ENCODE data around the gene MLLT11. TPM values are rescaled to one million over a fixed set of nuclear protein-coding genes. Genes with fewer than 3 reads are reported as not detected.
A peak's percentile ranks its signal among the peaks of the same experiment; 100 is the strongest.

Gene MLLT11
- total RNA-seq, 3 donors from 2014 or later = 0.09 to 5.4 (median 0.65) TPM

GRCh38 chr1:151065089-151065645 is 5.0 kb downstream of the MLLT11 start:
- ATAC-seq = no peak
- H3K9me3 ChIP-seq = no peaks in the 10 kb centered on the region
- no peaks in the 10 kb centered on the region for H3K36me3 ChIP-seq (ENCODE audit: low read depth)
- DNase-seq = no peak
- no peak for TF ChIP-seq CTCF (IDR thresholded peaks at IDR 0.05)
- H3K4me3 ChIP-seq = no peak overlapping the region
- H3K4me1 ChIP-seq (ENCODE audit: low read depth) = no peaks in the 10 kb centered on the region
- intact Hi-C loops (cut with DNase I, micrococcal nuclease) = no loop called here

- Histone ChIP-seq H3K9me3 (no peaks in the 10 kb centered on the region), H3K4me1 (ENCODE audit: low read depth) (no peaks in the 10 kb centered on the region), H3K36me3 (ENCODE audit: low read depth) (no peaks in the 10 kb centered on the region), H3K4me3 (no peak overlapping the region)
- ATAC-seq (no peak), DNase-seq (no peak)
- no peak for TF ChIP-seq CTCF (IDR thresholded peaks at IDR 0.05)
- intact Hi-C loops (cut with DNase I, micrococcal nuclease) = no loop called here
These were observed 7.0 kb downstream of the MLLT11 start for GRCh38 chr1:151067185-151067584.

GRCh38 chr1:151069103-151069486 is 8.9 kb downstream of the MLLT11 start:
- Histone ChIP-seq H3K4me1 (ENCODE audit: low read depth) (no peaks in the 10 kb centered on the region), H3K36me3 (ENCODE audit: low read depth) (no peaks in the 10 kb centered on the region), H3K9me3 (no peaks in the 10 kb centered on the region), H3K4me3 (no peak overlapping the region)
- no peak for DNase-seq
- intact Hi-C loops (cut with DNase I, micrococcal nuclease) = no loop called here
- no peak for TF ChIP-seq CTCF (IDR thresholded peaks at IDR 0.05)
- ATAC-seq = no peak

- peak within 1 kb of the TSS; percentile 68 for H3K4me3 ChIP-seq
- intact Hi-C loops (cut with DNase I, micrococcal nuclease) = no loop called here
- ATAC-seq = peak; percentile 95
These were observed 10.5 kb downstream of the MLLT11 start, which contains the start of gene GABPB2 for GRCh38 chr1:151070474-151071276. Gene GABPB2, plus strand, starts transcription at chr1:151070761. Its CDS starts 17,429 bp downstream, at chr1:151088190.

GRCh38 chr1:151072224-151072623 is 12.0 kb downstream of the MLLT11 start:
- Histone ChIP-seq H3K36me3 (ENCODE audit: low read depth) (no peaks in the 10 kb centered on the region), H3K4me3 (no peak overlapping the region), H3K9me3 (no peaks in the 10 kb centered on the region), H3K4me1 (ENCODE audit: low read depth) (no peaks in the 10 kb centered on the region)
- intact Hi-C loops (cut with DNase I, micrococcal nuclease) = no loop called here
- TF ChIP-seq CTCF (IDR thresholded peaks at IDR 0.05) = no peak
- no peak for ATAC-seq
- DNase-seq = no peak

More at GRCh38 chr1:151070474-151071276, 10.5 kb downstream of the MLLT11 start, which contains the start of gene GABPB2:
- TF ChIP-seq CTCF (IDR thresholded peaks at IDR 0.05) = peak; percentile 95
- Histone ChIP-seq H3K36me3 (ENCODE audit: low read depth) (no peaks in the 10 kb centered on the region), H3K4me1 (ENCODE audit: low read depth) (no peaks in the 10 kb centered on the region), H3K9me3 (no peaks in the 10 kb centered on the region)
- peak; percentile 91 to 94 (median 92) for DNase-seq
